Activated T-helper 1 cell treated with anti-CD3 and anti-CD28 coated beads, Interleukin-12 subunit alpha, Interleukin-12 subunit beta, Interleukin-2, Interleukin-4 antibody, amounts not matched to agents 30 ng/mL and 10 ng/mL and 1 ng/mL, durations not matched to agents 14 hours and 24 hours and 36 hours (primary cell): ENCODE data around the gene ZNF132. TPM values are rescaled to one million over a fixed set of nuclear protein-coding genes. Genes with fewer than 3 reads are reported as not detected.
"Not testable (repeated sequence)": the region's sequence is repeated elsewhere in the genome, so short reads cannot be mapped to it uniquely, and the experiment has no call there.

ENCODE experiments used
- DNase-seq: peaks from one replicate; pipeline ENCODE4 v3.0.0; 2021; ENCODE audit warnings: low spot score
- H3K27ac Mint-ChIP-seq: one replicate; pipeline ENCODE4 v1.8.0; 2021; ENCODE audit warnings: mild to moderate bottlenecking, mixed read lengths
- H3K27me3 Mint-ChIP-seq: one replicate; pipeline ENCODE4 v1.8.0; 2022; ENCODE audit warnings: mild to moderate bottlenecking, moderate library complexity, mixed read lengths; ENCODE audit not compliant: insufficient read depth
- H3K36me3 Mint-ChIP-seq: one replicate; pipeline ENCODE4 v1.8.0; 2021; ENCODE audit warnings: low read depth, mixed read lengths
- H3K4me1 Mint-ChIP-seq: one replicate; pipeline ENCODE4 v1.8.0; 2021; ENCODE audit warnings: low read depth, mixed read lengths
- H3K4me3 Mint-ChIP-seq: one replicate; pipeline ENCODE4 v1.8.0; 2021; ENCODE audit warnings: mild to moderate bottlenecking, moderate library complexity, mixed read lengths
- H3K9me3 Mint-ChIP-seq: one replicate; pipeline ENCODE4 v1.8.0; 2021; ENCODE audit warnings: mixed read lengths
- intact Hi-C: fragments of 100-400 bp; cut with micrococcal nuclease; formaldehyde crosslinking; loops from one replicate; pipeline ENCODE4 v1.15.1; 2024
- total RNA-seq: library from RNA; stranded (reverse); gene quantifications from 2 replicates; pipeline ENCODE4 v1.2.3, GENCODE V29; 2022

Gene ZNF132
- total RNA-seq, 1 donor from 2014 or later, result 3.4 TPM

- DNase-seq, result no peak
- H3K4me1 Mint-ChIP-seq, result peaks cover 25% of the 10 kb centered on the region
- no peaks in the 10 kb centered on the region for H3K27me3 Mint-ChIP-seq
- no peaks in the 10 kb centered on the region for H3K9me3 Mint-ChIP-seq
- H3K36me3 Mint-ChIP-seq, result peaks cover 12% of the 10 kb centered on the region
- peak overlapping the region; percentile 99 for H3K27ac Mint-ChIP-seq
- intact Hi-C loops, result loop anchor here (1.0 kb wide), 7 partner anchors 8 to 1040 kb away; partner anchors contain the start of genes ERVK3-1, RPS5, ZNF132 and ZNF324
- H3K4me3 Mint-ChIP-seq, result peak overlapping the region; percentile 88
Measured at GRCh38 chr19:58474997-58475713, 35.2 kb upstream of the ZNF132 start.

- Mint-ChIP-seq H3K4me3 (peak overlapping the region; percentile 40), H3K36me3 (peaks cover 12% of the 10 kb centered on the region), H3K27ac (peak overlapping the region; percentile 64), H3K4me1 (peaks cover 25% of the 10 kb centered on the region), H3K27me3 (no peaks in the 10 kb centered on the region), H3K9me3 (no peaks in the 10 kb centered on the region)
- intact Hi-C loops, result no loop called here
- no peak for DNase-seq
Measured at GRCh38 chr19:58474291-58474996, 34.5 kb upstream of the ZNF132 start.

GRCh38 chr19:58473775-58474174, 33.8 kb upstream of the ZNF132 start:
- H3K27ac Mint-ChIP-seq, result no peak overlapping the region
- peak overlapping the region; percentile 12 for H3K4me3 Mint-ChIP-seq
- peaks cover 29% of the 10 kb centered on the region for H3K4me1 Mint-ChIP-seq
- peaks cover 7% of the 10 kb centered on the region for H3K36me3 Mint-ChIP-seq
- no peak for DNase-seq
- H3K9me3 Mint-ChIP-seq, result no peaks in the 10 kb centered on the region
- intact Hi-C loops, result no loop called here
- H3K27me3 Mint-ChIP-seq, result no peaks in the 10 kb centered on the region

GRCh38 chr19:58471736-58472135, 31.8 kb upstream of the ZNF132 start:
- Mint-ChIP-seq H3K36me3 (peaks cover 7% of the 10 kb centered on the region), H3K27me3 (no peaks in the 10 kb centered on the region), H3K9me3 (no peaks in the 10 kb centered on the region), H3K27ac (no peak overlapping the region), H3K4me3 (no peak overlapping the region), H3K4me1 (peaks cover 37% of the 10 kb centered on the region)
- no peak for DNase-seq
- intact Hi-C loops, result no loop called here

- H3K36me3 Mint-ChIP-seq, DNase-seq, H3K9me3 Mint-ChIP-seq, H3K27me3 Mint-ChIP-seq, H3K27ac Mint-ChIP-seq, H3K4me3 Mint-ChIP-seq, intact Hi-C loops: not testable (repeated sequence)
- H3K4me1 Mint-ChIP-seq, result peaks cover 35% of the 10 kb centered on the region
Measured at GRCh38 chr19:58470837-58471543, 31.0 kb upstream of the ZNF132 start.

- no peaks in the 10 kb centered on the region for H3K27me3 Mint-ChIP-seq
Measured at GRCh38 chr19:58469241-58470013, 29.5 kb upstream of the ZNF132 start.

GRCh38 chr19:58468216-58468839, 28.4 kb upstream of the ZNF132 start:
- intact Hi-C loops, result no loop called here
- Mint-ChIP-seq H3K4me3 (peak overlapping the region; percentile 88), H3K36me3 (peaks cover 7% of the 10 kb centered on the region), H3K4me1 (peaks cover 17% of the 10 kb centered on the region), H3K9me3 (no peaks in the 10 kb centered on the region), H3K27ac (peak overlapping the region; percentile 56), H3K27me3 (no peaks in the 10 kb centered on the region)
- no peak for DNase-seq

More at GRCh38 chr19:58469241-58470013, 29.5 kb upstream of the ZNF132 start:
- Mint-ChIP-seq H3K4me1 (peaks cover 20% of the 10 kb centered on the region), H3K4me3 (peak overlapping the region; percentile 88), H3K9me3 (no peaks in the 10 kb centered on the region), H3K27ac (no peak overlapping the region), H3K36me3 (peaks cover 7% of the 10 kb centered on the region)
- intact Hi-C loops, result no loop called here
- DNase-seq, result no peak

GRCh38 chr19:58466760-58467589, 27.0 kb upstream of the ZNF132 start, which contains the start of gene ZNF324:
Gene ZNF324 (plus strand): TSS chr19:58467080. CDS start chr19:58469186, 2,106 bp downstream.
- H3K4me3 Mint-ChIP-seq, result peak within 1 kb of the TSS; percentile 88
- peaks cover 17% of the 10 kb centered on the region for H3K4me1 Mint-ChIP-seq
- no peaks in the 10 kb centered on the region for H3K36me3 Mint-ChIP-seq
- no peaks in the 10 kb centered on the region for H3K27me3 Mint-ChIP-seq
- H3K27ac Mint-ChIP-seq, result peak within 1 kb of the TSS; percentile 71
- intact Hi-C loops, result loop anchor here (1.0 to 2.0 kb wide), 13 partner anchors 8 to 162 kb away; partner anchors contain the start of genes ERVK3-1, MZF1, TRIM28 and ZBTB45
- no peaks in the 10 kb centered on the region for H3K9me3 Mint-ChIP-seq
- DNase-seq, result peak; percentile 96

- Mint-ChIP-seq H3K4me3 (peak overlapping the region; percentile 88), H3K27ac (peak overlapping the region; percentile 71), H3K4me1 (peaks cover 17% of the 10 kb centered on the region), H3K9me3 (no peaks in the 10 kb centered on the region), H3K27me3 (no peaks in the 10 kb centered on the region), H3K36me3 (no peaks in the 10 kb centered on the region)
- DNase-seq, result no peak
- intact Hi-C loops, result loop anchor here (1.0 to 2.0 kb wide), 7 partner anchors 15 to 161 kb away; partner anchors contain the start of genes ERVK3-1, TRIM28, ZBTB45 and ZNF132
Measured at GRCh38 chr19:58466089-58466759, 26.3 kb upstream of the ZNF132 start.

- Mint-ChIP-seq H3K27ac (no peak overlapping the region), H3K9me3 (no peaks in the 10 kb centered on the region), H3K36me3 (peaks cover 14% of the 10 kb centered on the region), H3K4me3 (no peak overlapping the region), H3K27me3 (no peaks in the 10 kb centered on the region), H3K4me1 (no peaks in the 10 kb centered on the region)
- no peak for DNase-seq
- intact Hi-C loops, result no loop called here
Measured at GRCh38 chr19:58460039-58460438, 20.1 kb upstream of the ZNF132 start.

- Mint-ChIP-seq H3K27me3 (peaks cover 2% of the 10 kb centered on the region), H3K4me3 (no peak overlapping the region), H3K27ac (no peak overlapping the region), H3K9me3 (no peaks in the 10 kb centered on the region), H3K36me3 (peaks cover 20% of the 10 kb centered on the region), H3K4me1 (peaks cover 10% of the 10 kb centered on the region)
- intact Hi-C loops, result no loop called here
- no peak for DNase-seq
Measured at GRCh38 chr19:58456111-58456510, 16.2 kb upstream of the ZNF132 start.
